K562 (cell line): ENCODE results near the gene EXT2. TPM values are rescaled to one million over a fixed set of nuclear protein-coding genes. Genes with fewer than 3 reads are reported as not detected.

Source experiments
- ATAC-seq: fragments of 200-7000 bp; cut with Tn5 transposase; 3 replicates; pipeline ENCODE4 v1.9.1; 2020; ENCODE audit warnings: moderate library complexity
- BruUV-seq: library from RNA; stranded (reverse); fragments of 400-500 nt; replicated peaks from 2 replicates; lab custom pipeline; 2021; lab: Mats Ljungman, UMichigan
- CTCF ChIA-PET: fragments of 300-600 bp; formaldehyde crosslinking; extraction: SDS; loops from one replicate; lab custom pipeline; 2021; ENCODE audit warnings: low intra/inter-chr PET ratio; lab: Yijun Ruan, JAX
- POLR2A ChIA-PET: fragments of 300-600, 350-650 bp; sonication (Branson Sonifier 250); formaldehyde crosslinking; extraction: SDS; loops from one replicate; lab custom pipeline; 2021; ENCODE audit warnings: antibody characterized with exemption, inconsistent platforms; lab: Yijun Ruan, JAX
- DNase-seq, 4 experiments: peaks; one replicate each; pipeline versions ENCODE4 v3.0.0 to v3.0.0-alpha.2; 2011 to 2018; ENCODE audit warnings: low spot score in 3 of 4, mixed read lengths in 3 of 4; ENCODE audit errors: extremely low read depth in 1 of 4
- FAIRE-seq: peaks from 2 replicates; lab custom pipeline; 2011; peaks lifted over from hg19 to GRCh38; lab: Jason Lieb, UNC
- H2AFZ ChIP-seq: 2 replicates; pipeline ENCODE4 v1.6.0; 2011; ENCODE audit warnings: low read depth, low read length, control low read depth, inconsistent platforms
- H3K27ac ChIP-seq: fragments of 200-600 bp; 3 replicates; pipeline ENCODE4 v1.8.0; 2011; ENCODE audit warnings: low read depth, mild to moderate bottlenecking, control low read depth, inconsistent platforms, low read length, moderate library complexity, mixed read lengths; ENCODE audit errors: extremely low read depth
- H3K27me3 ChIP-seq, 2 experiments: fragments of 300-600 bp in 1 of 2; 2 replicates in 1 of 2; 3 replicates in 1 of 2; pipeline versions ENCODE4 v1.6.0 to v1.8.0; 2011; ENCODE audit warnings: inconsistent platforms in 2 of 2, low read length in 2 of 2, mild to moderate bottlenecking in 1 of 2, mixed read lengths in 1 of 2, moderate library complexity in 1 of 2; ENCODE audit not compliant: control insufficient read depth in 2 of 2, insufficient read depth in 2 of 2
- H3K36me3 ChIP-seq: fragments of 300-600 bp; 3 replicates; pipeline ENCODE4 v1.8.0; 2011; ENCODE audit warnings: mild to moderate bottlenecking, low read length, inconsistent platforms; ENCODE audit not compliant: control insufficient read depth, insufficient read depth
- H3K4me1 ChIP-seq, 2 experiments: fragments of 200-600 bp in 1 of 2; replicated peaks in 1 of 2; 2 replicates in 1 of 2; 3 replicates in 1 of 2; pipeline versions ENCODE4 v1.5.1 to v1.8.0; 2011; ENCODE audit warnings: inconsistent platforms in 2 of 2, low read length in 2 of 2, mild to moderate bottlenecking in 1 of 2, mixed read lengths in 1 of 2, moderate library complexity in 1 of 2; ENCODE audit not compliant: control insufficient read depth in 2 of 2, insufficient read depth in 2 of 2
- H3K4me2 ChIP-seq: 2 replicates; pipeline ENCODE4 v1.6.1; 2011; ENCODE audit warnings: low read length, control low read depth, inconsistent platforms, mixed read lengths; ENCODE audit not compliant: insufficient read depth
- H3K4me3 ChIP-seq: fragments of 200-600 bp; sonication (generic), shearing (Covaris generic); 2 replicates; pipeline ENCODE4 v1.5.1; 2016; ENCODE audit warnings: control low read depth, inconsistent platforms
- H3K79me2 ChIP-seq: fragments of 200-600 bp; 3 replicates; pipeline ENCODE4 v1.8.0; 2011; ENCODE audit warnings: low read length, inconsistent platforms; ENCODE audit not compliant: control insufficient read depth, insufficient read depth
- H3K9ac ChIP-seq, 2 experiments: 2 replicates each; pipeline versions ENCODE4 v1.6.0 to v1.6.1; 2011; ENCODE audit warnings: low read depth in 2 of 2, low read length in 2 of 2, control low read depth in 1 of 2, inconsistent platforms in 1 of 2, mild to moderate bottlenecking in 1 of 2, mixed read lengths in 1 of 2; ENCODE audit not compliant: insufficient read depth in 1 of 2
- H3K9me1 ChIP-seq: one replicate; pipeline ENCODE4 v1.6.0; 2011; ENCODE audit warnings: inconsistent platforms, mild to moderate bottlenecking, low read length, moderate library complexity; ENCODE audit not compliant: control insufficient read depth, insufficient read depth
- H3K9me3 ChIP-seq: replicated peaks from 2 replicates; pipeline ENCODE4 v1.5.1; 2011; ENCODE audit warnings: low read depth, low read length, inconsistent platforms; ENCODE audit not compliant: control insufficient read depth, insufficient read depth
- H4K20me1 ChIP-seq: replicated peaks from 2 replicates; pipeline ENCODE4 v1.6.1; 2011; ENCODE audit warnings: low read length, inconsistent platforms, mixed read lengths; ENCODE audit not compliant: control insufficient read depth, insufficient read depth
- CGGBP1 ChIP-seq: fragments of 250-450 bp; sonication (Bioruptor Pico); IDR thresholded peaks from 2 replicates; pipeline ENCODE4 v1.9.0; 2021; ENCODE audit warnings: mild to moderate bottlenecking
- ETV6 ChIP-seq, 3 experiments: fragments of 150-350 bp in 1 of 3; sonication (generic) in 1 of 3; formaldehyde crosslinking in 1 of 3; IDR thresholded peaks; 2 replicates each; pipeline versions ENCODE4 v1.6.1 to v1.8.0; 2014 to 2022; ENCODE audit warnings: borderline replicate concordance in 2 of 3, low read depth in 2 of 3, antibody characterized with exemption in 1 of 3, low read length in 1 of 3, mild to moderate bottlenecking in 1 of 3, missing genetic modification reagents in 1 of 3
- HDAC3 ChIP-seq: fragments of 450-650 bp; IDR thresholded peaks from 2 replicates; pipeline ENCODE4 v1.6.1; 2018; ENCODE audit warnings: borderline replicate concordance, mild to moderate bottlenecking, moderate library complexity; ENCODE audit not compliant: partially characterized antibody
- HINFP ChIP-seq: fragments of 450-650 bp; conservative IDR thresholded peaks from 2 replicates; pipeline ENCODE4 v1.6.1; 2016; ENCODE audit warnings: missing genetic modification characterization, low read depth, mild to moderate bottlenecking, control low read depth, missing compliant biosample characterization
- SAFB2 ChIP-seq: fragments of 200-400 bp; formaldehyde crosslinking; IDR thresholded peaks from 2 replicates; pipeline ENCODE4 v1.6.1; 2018; ENCODE audit warnings: borderline replicate concordance, low read length, low read depth, moderate library complexity; ENCODE audit not compliant: severe bottlenecking
- TCF15 ChIP-seq: fragments of 250-450 bp; sonication (Bioruptor Pico); IDR thresholded peaks from 2 replicates; pipeline ENCODE4 v1.8.0; 2022; ENCODE audit warnings: moderate library complexity, mild to moderate bottlenecking, inconsistent platforms
- TOE1 ChIP-seq, 2 experiments: fragments of 450-650 bp in 1 of 2; sonication (generic) in 1 of 2; formaldehyde crosslinking in 1 of 2; IDR thresholded peaks; 2 replicates each; pipeline versions ENCODE4 v1.7.1 to v1.8.0; 2016 to 2022; ENCODE audit warnings: borderline replicate concordance in 2 of 2, mild to moderate bottlenecking in 2 of 2, antibody characterized with exemption in 1 of 2, inconsistent platforms in 1 of 2, low read depth in 1 of 2, missing genetic modification reagents in 1 of 2, moderate library complexity in 1 of 2
- WHSC1 ChIP-seq: IDR thresholded peaks from one replicate; pipeline ENCODE4 v1.6.1; 2012; ENCODE audit warnings: low read length, control low read depth, inconsistent platforms
- ZHX1 ChIP-seq: fragments of 150-350 bp; conservative IDR thresholded peaks from 2 replicates; pipeline ENCODE4 v1.6.1; 2014; ENCODE audit warnings: low read length
- ZNF696 ChIP-seq: fragments of 250-450 bp; sonication (Bioruptor Pico); conservative IDR thresholded peaks from 2 replicates; pipeline ENCODE4 v1.4.0; 2020; ENCODE audit warnings: mild to moderate bottlenecking, moderate library complexity
- ZNF764 ChIP-seq: fragments of 250-450 bp; sonication (Bioruptor Pico); IDR thresholded peaks from 2 replicates; pipeline ENCODE4 v1.4.0; 2020; ENCODE audit warnings: low read depth, mild to moderate bottlenecking, moderate library complexity
- WGBS: fragments of 100-300 bp; shearing (Covaris generic); methylation state at CpG from one replicate; pipeline ENCODE4 v1.1.6; 2016; ENCODE audit warnings: low coverage, mixed read lengths; ENCODE audit not compliant: insufficient coverage; ENCODE audit errors: missing lambda C conversion rate; 5-methylcytosine and 5-hydroxymethylcytosine counted together
- in situ Hi-C: fragments of 300-500 bp; cut with MboI; formaldehyde crosslinking; loops from 4 replicates; pipeline ENCODE4 v1.15.0; 2018; ENCODE audit warnings: inconsistent platforms, mixed read lengths
- intact Hi-C: fragments of 100-400 bp; cut with micrococcal nuclease; formaldehyde crosslinking; loops from 2 replicates; pipeline ENCODE4 v1.14.2; 2022
- polyA plus RNA-seq, 8 experiments: library from polyadenylated mRNA; depleted of rRNA in 4 of 8; stranded (reverse) in 5 of 8; unstranded in 3 of 8; fragments of >200 nt; fragmentation: Nextera tagmentation in 2 of 8; fragmentation: Illumina TruSeq in 1 of 8; extraction: Ambion mirVana in 2 of 8; extraction: Trizol in 1 of 8; gene quantifications; 2 replicates each; pipeline versions ENCODE4 v1.2.1 to v1.2.3, GENCODE V29; 2011 to 2014; ENCODE audit warnings: inconsistent platforms in 1 of 8, missing spikeins in 1 of 8
- total RNA-seq, 7 experiments: library from RNA; depleted of rRNA in 6 of 7; stranded (reverse); fragments of >200 nt in 6 of 7; fragmentation: Illumina TruSeq in 2 of 7; extraction: Trizol in 2 of 7; gene quantifications; 2 replicates each; pipeline versions ENCODE4 v1.2.1 to v1.2.3, GENCODE V29; 2011 to 2021; ENCODE audit warnings: low replicate concordance in 1 of 7

EXT2 gene
- total and polyA plus RNA-seq, 9 of the 15 experiments (the other 6 are each of a cell fraction or from before 2014, with no cell fraction given) = 7.5 to 52.1 (median 38.1) TPM

GRCh38 chr11:44268614-44269080 lies 173.2 kb downstream of the EXT2 start:
- Histone ChIP-seq H3K27me3 (no peaks in the 10 kb centered on the region), H3K9me1 (no peaks in the 10 kb centered on the region), H3K4me3 (no peak overlapping the region), H4K20me1 (peaks cover 10% of the 10 kb centered on the region; the same call in 1 of the 2 replicates), H3K4me1 (peaks cover 53 to 73% of the 10 kb centered on the region in 2 experiments), H3K4me2 (no peak overlapping the region), H2AFZ (no peak overlapping the region), H3K36me3 (no peaks in the 10 kb centered on the region), H3K27ac (no peak overlapping the region), H3K9ac (no peak overlapping the region), H3K79me2 (no peaks in the 10 kb centered on the region), H3K9me3 (no peaks in the 10 kb centered on the region)
- CTCF ChIA-PET = no interaction called here
- in situ Hi-C loops = no loop called here
- ATAC-seq (no peak), FAIRE-seq (no peak), DNase-seq (no peak)
- TF ChIP-seq HDAC3 (no peak), TCF15 (no peak), TOE1 (IDR thresholded peaks at IDR 0.05; ENCODE audit: borderline replicate concordance) (no peak), TOE1 (CRISPR knock-in tag; IDR thresholded peaks at IDR 0.05; ENCODE audit: borderline replicate concordance, low read depth) (no peak), WHSC1 (no peak), ZNF764 (CRISPR knock-in tag) (no peak), ETV6 (IDR thresholded peaks at IDR 0.05; ENCODE audit: borderline replicate concordance in 1 of 2, low read depth in 2 of 2, low read length in 1 of 2) (no peak), ETV6 (CRISPR knock-in tag; IDR thresholded peaks at IDR 0.05; ENCODE audit: borderline replicate concordance) (no peak), ZHX1 (no peak), HINFP (tag) (no peak), SAFB2 (no peak), ZNF696 (no peak), CGGBP1 (CRISPR knock-in tag) (no peak)
- POLR2A ChIA-PET = interaction anchor here (0.6 to 1.0 kb wide), 2 partner anchors 10 to 90 kb away, joined by 3 to 4 read pairs; no protein-coding TSS in a partner anchor
- intact Hi-C loops = no loop called here
- WGBS = 66% methylated on average over 4 of the region's 5 CpGs
- BruUV-seq = no TSS peak
